ENCODE measurements around the gene USP48. TPM values are rescaled to one million over a fixed set of nuclear protein-coding genes. Genes with fewer than 3 reads are reported as not detected.
A peak's percentile ranks its signal among the peaks of the same experiment; 100 is the strongest.

The USP48 gene
- total RNA-seq, 1 experiment from 2014 or later = 49.1 TPM

DNA sequence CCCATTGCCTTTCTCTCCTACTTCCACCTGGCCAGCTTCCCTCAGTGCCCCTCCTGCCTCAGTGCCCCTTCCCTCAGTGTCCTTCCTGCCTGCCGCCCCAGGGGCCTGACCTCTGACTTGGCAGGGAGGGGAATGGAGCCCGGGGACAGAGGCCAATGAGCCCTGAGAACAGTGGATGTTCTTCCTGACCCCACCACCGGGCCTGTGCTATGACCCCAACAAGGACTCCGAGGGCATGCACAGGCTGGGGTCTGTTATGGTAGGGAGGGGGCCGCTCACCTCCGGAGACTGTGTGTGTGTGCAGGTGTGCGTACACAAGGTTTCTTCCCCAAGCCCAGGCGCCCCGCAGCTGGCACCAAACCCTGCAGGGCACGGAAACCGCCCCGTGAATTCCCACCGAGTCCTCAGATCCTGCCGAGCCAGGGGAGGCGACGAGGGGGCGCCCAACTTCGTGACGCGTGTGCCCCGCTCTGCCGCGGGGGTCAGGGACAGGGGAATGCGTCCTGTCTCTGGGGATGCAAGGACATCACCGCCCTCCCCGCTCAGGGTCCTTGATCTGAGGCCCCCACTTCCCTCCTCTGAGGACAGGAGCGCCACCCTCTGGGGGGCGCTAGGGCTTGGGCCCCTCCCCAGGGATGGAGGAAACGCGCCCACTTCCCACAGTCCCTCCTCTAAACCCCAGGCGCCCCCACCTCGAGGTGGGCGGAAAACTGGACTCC, 114.6 kb downstream of the USP48 start:
- Histone ChIP-seq H3K36me3 (ENCODE audit: control insufficient read depth, insufficient read depth, low read length) (no peaks in the 10 kb centered on the region), H3K4me3 (ENCODE audit: low read depth, low read length) (peak overlapping the region; percentile 60), H3K4me1 (peaks cover 9% of the 10 kb centered on the region; the same call in 1 of the 2 replicates), H3K27me3 (replicated peaks; ENCODE audit: control insufficient read depth, insufficient read depth, low read length) (no peaks in the 10 kb centered on the region), H3K9me3 (no peaks in the 10 kb centered on the region)
- H3K9me3 Mint-ChIP-seq (ENCODE audit: unreplicated experiment) = no peaks in the 10 kb centered on the region
- POLR2A ChIA-PET = interaction anchor here (0.6 kb wide), 2 partner anchors 1059 to 1676 kb away, joined by 3 to 4 read pairs; partner anchors contain the start of gene HNRNPR
- H3K4me3 Mint-ChIP-seq (ENCODE audit: unreplicated experiment) = peak overlapping the region; percentile 77
- no peaks in the 10 kb centered on the region for H3K4me1 Mint-ChIP-seq (ENCODE audit: low read depth, unreplicated experiment)
- no TSS peak for BruUV-seq (replicated peaks)
- peaks cover 26% of the 10 kb centered on the region for H3K36me3 Mint-ChIP-seq (ENCODE audit: insufficient read depth, unreplicated experiment)
- intact Hi-C loops (cut with micrococcal nuclease; ENCODE audit: unreplicated experiment) = no loop called here
- DNase-seq = no peak
- TF ChIP-seq, protein P1, sequence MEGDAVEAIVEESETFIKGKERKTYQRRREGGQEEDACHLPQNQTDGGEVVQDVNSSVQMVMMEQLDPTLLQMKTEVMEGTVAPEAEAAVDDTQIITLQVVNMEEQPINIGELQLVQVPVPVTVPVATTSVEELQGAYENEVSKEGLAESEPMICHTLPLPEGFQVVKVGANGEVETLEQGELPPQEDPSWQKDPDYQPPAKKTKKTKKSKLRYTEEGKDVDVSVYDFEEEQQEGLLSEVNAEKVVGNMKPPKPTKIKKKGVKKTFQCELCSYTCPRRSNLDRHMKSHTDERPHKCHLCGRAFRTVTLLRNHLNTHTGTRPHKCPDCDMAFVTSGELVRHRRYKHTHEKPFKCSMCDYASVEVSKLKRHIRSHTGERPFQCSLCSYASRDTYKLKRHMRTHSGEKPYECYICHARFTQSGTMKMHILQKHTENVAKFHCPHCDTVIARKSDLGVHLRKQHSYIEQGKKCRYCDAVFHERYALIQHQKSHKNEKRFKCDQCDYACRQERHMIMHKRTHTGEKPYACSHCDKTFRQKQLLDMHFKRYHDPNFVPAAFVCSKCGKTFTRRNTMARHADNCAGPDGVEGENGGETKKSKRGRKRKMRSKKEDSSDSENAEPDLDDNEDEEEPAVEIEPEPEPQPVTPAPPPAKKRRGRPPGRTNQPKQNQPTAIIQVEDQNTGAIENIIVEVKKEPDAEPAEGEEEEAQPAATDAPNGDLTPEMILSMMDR (IDR thresholded peaks at IDR 0.05; ENCODE audit: insufficient read depth in 1 of 2, low read depth in 1 of 2, low read length in 1 of 2, severe bottlenecking in 1 of 2, unreplicated experiment in 1 of 2) = no peak
- no peak overlapping the region for H3K27ac Mint-ChIP-seq (ENCODE audit: unreplicated experiment)
- CTCF ChIA-PET = no interaction called here
- no peaks in the 10 kb centered on the region for H3K27me3 Mint-ChIP-seq (ENCODE audit: insufficient read depth, unreplicated experiment)

DNA sequence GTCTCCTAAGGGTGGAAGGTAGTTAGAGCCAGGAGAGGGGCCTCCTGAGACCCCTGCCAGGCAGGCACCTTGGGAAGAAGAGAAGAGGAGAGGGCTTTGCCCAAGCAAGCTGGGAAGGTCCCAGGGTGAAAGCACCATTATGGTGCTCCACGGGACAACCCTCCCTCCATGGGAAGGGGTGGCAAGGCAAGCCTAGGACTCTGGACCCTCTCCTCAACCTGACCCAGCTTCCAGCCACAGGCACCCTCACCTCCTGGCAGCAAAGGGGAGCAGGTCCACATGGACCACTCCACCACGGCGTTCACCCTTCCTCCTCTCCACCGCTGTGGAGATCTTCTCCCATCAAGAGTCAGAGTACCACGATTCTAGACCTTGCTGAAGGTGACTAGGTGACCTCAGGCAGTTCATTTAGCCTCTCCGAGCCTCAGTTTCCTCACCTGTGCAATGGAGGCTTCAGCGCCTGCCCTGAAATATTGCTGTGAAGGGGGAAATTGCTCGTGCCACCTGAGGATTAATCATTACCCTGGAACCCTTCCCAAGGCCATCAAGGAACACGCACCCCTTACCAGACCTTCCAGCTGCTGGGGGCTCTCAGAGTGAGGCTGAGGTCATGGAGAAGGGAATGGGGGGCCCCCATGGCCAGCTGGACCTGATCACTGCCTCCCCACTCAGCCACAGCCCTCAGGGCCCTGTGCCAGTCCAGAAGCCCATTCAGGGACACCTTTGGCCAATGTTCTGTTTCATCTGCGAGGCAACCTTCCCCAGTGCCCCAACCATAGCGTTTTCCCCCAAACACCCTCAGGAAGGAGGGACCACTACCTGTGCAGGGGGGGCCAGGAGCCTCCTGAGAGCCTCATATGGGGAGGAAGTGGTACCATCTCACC, 115.4 kb downstream of the USP48 start:
- peaks cover 25% of the 10 kb centered on the region for H3K36me3 Mint-ChIP-seq (ENCODE audit: insufficient read depth, unreplicated experiment)
- intact Hi-C loops (cut with micrococcal nuclease; ENCODE audit: unreplicated experiment) = no loop called here
- H3K4me3 ChIP-seq (ENCODE audit: low read depth, low read length) = no peak overlapping the region
- no peaks in the 10 kb centered on the region for H3K36me3 ChIP-seq (ENCODE audit: control insufficient read depth, insufficient read depth, low read length)
- no TSS peak for BruUV-seq (replicated peaks)
- H3K4me3 Mint-ChIP-seq (ENCODE audit: unreplicated experiment) = no peak overlapping the region
- DNase-seq = no peak
- H3K4me1 Mint-ChIP-seq (ENCODE audit: low read depth, unreplicated experiment) = no peaks in the 10 kb centered on the region
- POLR2A ChIA-PET = no interaction called here
- TF ChIP-seq, protein P1 (IDR thresholded peaks at IDR 0.05; ENCODE audit: insufficient read depth in 1 of 2, low read depth in 1 of 2, low read length in 1 of 2, severe bottlenecking in 1 of 2, unreplicated experiment in 1 of 2) = no peak
- peaks cover 9% of the 10 kb centered on the region; the same call in 1 of the 2 replicates for H3K4me1 ChIP-seq
- H3K27me3 ChIP-seq (replicated peaks; ENCODE audit: control insufficient read depth, insufficient read depth, low read length) = no peaks in the 10 kb centered on the region
- no peaks in the 10 kb centered on the region for H3K9me3 ChIP-seq
- no peaks in the 10 kb centered on the region for H3K9me3 Mint-ChIP-seq (ENCODE audit: unreplicated experiment)
- H3K27ac Mint-ChIP-seq (ENCODE audit: unreplicated experiment) = peak overlapping the region; percentile 1
- CTCF ChIA-PET = no interaction called here
- H3K27me3 Mint-ChIP-seq (ENCODE audit: insufficient read depth, unreplicated experiment) = no peaks in the 10 kb centered on the region

DNA sequence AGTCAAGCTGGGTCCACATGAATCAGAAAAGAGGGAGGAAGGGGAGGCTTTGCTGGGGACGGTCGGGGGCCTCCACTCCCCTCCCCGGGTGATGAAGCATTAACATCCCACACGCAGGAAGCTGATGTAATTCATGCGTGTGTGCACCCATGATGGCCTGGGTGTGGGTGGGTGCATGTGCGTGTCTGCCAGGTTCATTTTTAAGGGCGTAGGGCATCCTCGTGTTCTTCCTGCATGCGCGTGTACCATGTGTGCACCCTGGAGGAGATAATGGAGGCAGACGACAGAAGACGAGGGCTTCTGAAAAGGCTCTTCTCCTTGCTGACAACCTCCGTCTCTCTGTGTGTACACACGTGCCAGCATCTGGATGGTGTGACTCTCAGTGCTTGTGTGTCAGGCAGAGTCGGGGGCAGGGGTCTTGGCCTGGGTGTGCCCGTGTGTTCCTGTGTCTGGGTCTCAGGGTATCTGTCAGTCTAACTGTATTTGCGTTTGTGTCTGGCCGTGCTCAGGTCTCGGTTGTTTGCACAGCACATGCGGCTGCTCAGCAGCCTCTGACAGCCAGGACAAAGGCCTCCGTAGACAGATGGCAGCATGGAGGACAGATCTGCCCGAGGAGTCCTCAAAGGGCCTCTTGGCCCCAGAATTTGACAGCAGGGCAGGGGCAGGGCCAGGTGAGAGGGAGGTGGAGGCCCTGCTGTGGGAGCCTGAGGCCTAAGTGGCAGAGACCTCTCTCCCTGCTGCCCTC, 116.2 kb downstream of the USP48 start:
- no peaks in the 10 kb centered on the region for H3K9me3 Mint-ChIP-seq (ENCODE audit: unreplicated experiment)
- Histone ChIP-seq H3K36me3 (ENCODE audit: control insufficient read depth, insufficient read depth, low read length) (no peaks in the 10 kb centered on the region), H3K4me3 (ENCODE audit: low read depth, low read length) (no peak overlapping the region), H3K4me1 (peaks cover 9% of the 10 kb centered on the region; the same call in 1 of the 2 replicates), H3K27me3 (replicated peaks; ENCODE audit: control insufficient read depth, insufficient read depth, low read length) (no peaks in the 10 kb centered on the region), H3K9me3 (no peaks in the 10 kb centered on the region)
- no peaks in the 10 kb centered on the region for H3K27me3 Mint-ChIP-seq (ENCODE audit: insufficient read depth, unreplicated experiment)
- no peak for DNase-seq
- H3K4me1 Mint-ChIP-seq (ENCODE audit: low read depth, unreplicated experiment) = no peaks in the 10 kb centered on the region
- TF ChIP-seq, protein P1 (IDR thresholded peaks at IDR 0.05; ENCODE audit: insufficient read depth in 1 of 2, low read depth in 1 of 2, low read length in 1 of 2, severe bottlenecking in 1 of 2, unreplicated experiment in 1 of 2) = no peak
- CTCF ChIA-PET = no interaction called here
- peak overlapping the region; percentile 1 for H3K27ac Mint-ChIP-seq (ENCODE audit: unreplicated experiment)
- peaks cover 16% of the 10 kb centered on the region for H3K36me3 Mint-ChIP-seq (ENCODE audit: insufficient read depth, unreplicated experiment)
- no TSS peak for BruUV-seq (replicated peaks)
- no peak overlapping the region for H3K4me3 Mint-ChIP-seq (ENCODE audit: unreplicated experiment)
- POLR2A ChIA-PET = no interaction called here
- intact Hi-C loops (cut with micrococcal nuclease; ENCODE audit: unreplicated experiment) = no loop called here

All from Caco-2 (cell line).